Retina (tissue), 1 donor: ENCODE results near the gene ARRB1.
A peak's percentile ranks its signal among the peaks of the same experiment; 100 is the strongest.
"Not testable (repeated sequence)": the region's sequence is repeated elsewhere in the genome, so short reads cannot be mapped to it uniquely, and the experiment has no call there.

Experiments
- DNase-seq: peaks from one replicate; pipeline ENCODE4 v3.0.0-alpha.2; 2016

The ARRB1 gene

DNA sequence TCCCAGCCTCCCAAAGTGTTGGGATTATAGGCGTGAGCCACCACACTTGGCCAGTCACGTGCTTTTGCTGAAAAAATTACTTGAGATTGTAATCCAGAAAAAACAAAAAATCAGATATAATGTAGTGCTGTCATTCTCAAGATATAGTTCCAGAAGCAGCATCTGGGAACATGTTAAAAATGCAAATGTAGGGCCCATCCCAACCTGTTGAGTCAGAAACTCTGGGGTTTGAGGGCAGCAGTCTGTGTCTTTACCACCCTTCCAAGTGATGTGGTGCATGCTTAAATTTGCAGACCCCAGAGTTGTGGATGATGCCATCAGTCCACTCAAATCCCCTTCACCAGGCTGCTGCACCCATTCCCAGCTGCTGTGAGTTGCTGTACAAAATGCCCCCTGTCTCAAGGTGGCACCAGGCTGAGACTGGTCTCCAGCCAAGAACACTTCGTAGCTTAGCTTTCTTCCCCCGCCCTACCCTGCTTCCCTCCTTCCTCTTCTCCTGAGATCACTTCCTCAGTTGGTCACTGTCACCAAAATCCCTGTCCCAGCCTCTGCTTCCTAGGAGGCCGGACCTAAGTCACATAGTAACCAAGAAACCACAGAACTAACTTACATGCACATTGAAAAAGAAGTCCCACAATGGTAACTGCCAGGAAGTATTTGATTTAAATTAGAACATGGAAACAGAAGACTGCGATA, 18.2 kb upstream of the ARRB1 start:
- no peak for DNase-seq

DNA sequence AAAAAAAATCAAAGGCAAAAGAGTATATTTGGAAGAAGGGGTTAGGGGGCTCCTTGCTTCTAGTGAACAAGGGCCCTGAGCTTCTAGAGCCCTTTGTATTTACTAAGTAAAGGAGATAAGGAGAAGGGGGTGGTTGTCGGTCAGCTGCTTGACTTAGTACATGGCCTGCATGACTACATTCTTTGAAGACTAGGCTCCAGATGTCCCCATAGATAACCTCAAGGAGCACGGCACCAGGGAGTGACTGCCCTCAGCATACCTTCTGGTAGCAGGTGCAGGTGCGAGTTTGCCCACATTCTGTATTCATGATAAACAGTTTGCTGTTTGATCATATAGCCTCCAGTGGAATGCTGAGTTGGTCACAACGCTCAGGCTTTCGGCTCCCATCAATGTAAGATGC, 15.4 kb upstream of the ARRB1 start:
- not testable (repeated sequence) for DNase-seq

DNA sequence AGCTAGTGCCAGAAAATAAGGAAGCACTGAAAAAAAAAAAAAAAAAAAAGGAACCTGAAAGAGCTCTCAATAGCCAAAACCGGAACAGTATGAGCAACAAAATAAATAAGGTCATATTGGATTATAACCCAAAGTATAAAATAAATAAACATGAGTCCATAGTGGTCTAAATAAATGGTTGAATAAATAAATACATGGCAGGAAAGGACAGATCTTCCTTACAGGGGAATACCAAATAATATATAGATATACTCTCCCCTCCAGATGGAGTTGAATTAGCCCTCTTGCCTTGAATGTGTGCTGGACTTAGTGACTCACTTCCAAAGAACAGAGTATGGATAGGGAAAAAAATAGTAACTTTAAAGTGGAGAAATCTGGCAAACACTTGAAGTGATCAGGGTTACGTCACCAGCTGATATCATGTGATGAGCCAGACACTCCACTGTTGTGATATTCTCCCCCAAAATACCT, 14.3 kb upstream of the ARRB1 start:
- no peak for DNase-seq

DNA sequence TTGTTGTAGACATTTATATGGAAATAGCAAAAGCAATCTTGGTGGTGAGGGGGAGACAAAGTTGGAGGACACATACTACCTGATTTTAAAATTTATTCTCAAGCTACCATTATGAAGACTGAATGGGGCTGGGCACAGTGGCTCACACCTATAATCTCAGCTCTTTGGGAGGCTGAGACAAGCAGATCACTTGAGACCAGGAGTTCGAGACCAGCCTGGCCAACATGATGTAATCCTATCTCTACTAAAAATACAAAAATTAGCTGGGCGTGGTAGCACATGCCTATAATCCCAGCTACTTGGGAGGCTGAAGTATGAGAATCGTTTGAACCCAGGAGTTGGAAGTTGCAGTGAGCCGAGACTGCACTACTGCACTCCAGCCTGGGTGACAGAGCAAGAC, 10.8 kb upstream of the ARRB1 start:
- DNase-seq = not testable (repeated sequence)

DNA sequence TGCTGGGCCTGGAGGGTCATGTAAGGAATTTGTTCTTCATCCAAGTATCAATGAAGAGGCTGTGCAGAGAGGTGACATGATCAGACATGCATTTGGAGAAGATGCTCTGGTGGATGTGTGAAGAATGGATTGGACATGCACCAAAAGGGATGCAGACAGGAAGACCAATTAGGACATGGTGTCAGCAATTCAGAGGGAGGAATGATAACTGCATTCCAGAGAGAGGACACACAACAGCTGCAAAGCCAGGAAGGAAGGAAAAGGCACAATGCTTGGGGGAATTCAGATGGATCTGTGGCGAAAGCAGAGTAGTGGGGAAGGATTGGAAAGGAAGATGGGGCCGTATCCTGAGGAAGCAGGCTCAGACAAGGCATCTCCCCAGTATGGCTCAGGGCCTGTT, 5.2 kb upstream of the ARRB1 start:
- no peak for DNase-seq

DNA sequence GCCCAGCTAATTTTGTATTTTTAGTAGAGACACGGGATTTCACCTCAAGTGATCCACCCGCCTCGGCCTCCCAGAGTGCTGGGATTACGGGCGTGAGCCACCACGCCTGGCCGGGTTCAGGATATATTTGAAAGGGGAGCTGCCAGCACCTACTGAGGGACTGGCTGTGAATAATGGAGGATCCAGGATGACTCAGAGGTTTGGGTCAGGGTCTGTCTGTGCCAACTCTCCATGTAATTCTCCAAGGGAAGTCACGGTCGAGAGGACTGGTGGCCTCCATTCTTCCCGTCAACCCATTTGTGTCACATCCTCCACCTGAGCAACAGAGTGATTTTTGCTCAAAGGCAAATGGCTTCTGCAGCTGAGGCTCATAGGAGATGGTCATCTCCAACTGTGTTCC, 3.6 kb upstream of the ARRB1 start:
- no peak for DNase-seq

DNA sequence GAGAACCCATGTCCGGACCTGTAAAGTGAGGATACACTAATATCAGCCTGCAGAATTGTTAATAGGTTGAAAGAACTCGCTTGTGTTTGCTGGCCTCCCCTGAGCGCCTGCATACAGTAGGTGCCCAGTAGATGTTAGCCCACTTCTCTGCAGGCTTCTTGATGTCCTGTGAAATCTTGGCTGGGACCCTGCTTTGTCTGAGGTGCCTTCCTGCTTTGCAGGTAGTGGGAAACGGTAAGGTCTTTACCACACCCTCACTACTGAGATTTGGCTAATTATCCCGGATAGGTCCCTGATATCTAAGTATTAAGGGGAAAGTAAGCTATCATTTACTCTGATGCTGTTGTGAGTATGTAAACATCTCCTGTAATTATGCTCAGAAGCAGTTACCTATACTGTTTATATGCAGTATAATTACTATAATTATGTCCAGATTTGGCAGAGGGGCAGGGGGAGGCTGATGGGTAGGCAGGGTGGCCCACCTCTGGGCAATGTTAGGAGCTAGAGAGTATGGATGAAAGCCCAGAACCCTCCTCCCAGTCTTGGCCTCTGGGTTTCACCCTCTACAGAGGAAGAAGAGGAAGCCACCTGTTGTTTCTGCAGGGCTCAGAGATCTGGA, 1.2 kb upstream of the ARRB1 start:
- no peak for DNase-seq

DNA sequence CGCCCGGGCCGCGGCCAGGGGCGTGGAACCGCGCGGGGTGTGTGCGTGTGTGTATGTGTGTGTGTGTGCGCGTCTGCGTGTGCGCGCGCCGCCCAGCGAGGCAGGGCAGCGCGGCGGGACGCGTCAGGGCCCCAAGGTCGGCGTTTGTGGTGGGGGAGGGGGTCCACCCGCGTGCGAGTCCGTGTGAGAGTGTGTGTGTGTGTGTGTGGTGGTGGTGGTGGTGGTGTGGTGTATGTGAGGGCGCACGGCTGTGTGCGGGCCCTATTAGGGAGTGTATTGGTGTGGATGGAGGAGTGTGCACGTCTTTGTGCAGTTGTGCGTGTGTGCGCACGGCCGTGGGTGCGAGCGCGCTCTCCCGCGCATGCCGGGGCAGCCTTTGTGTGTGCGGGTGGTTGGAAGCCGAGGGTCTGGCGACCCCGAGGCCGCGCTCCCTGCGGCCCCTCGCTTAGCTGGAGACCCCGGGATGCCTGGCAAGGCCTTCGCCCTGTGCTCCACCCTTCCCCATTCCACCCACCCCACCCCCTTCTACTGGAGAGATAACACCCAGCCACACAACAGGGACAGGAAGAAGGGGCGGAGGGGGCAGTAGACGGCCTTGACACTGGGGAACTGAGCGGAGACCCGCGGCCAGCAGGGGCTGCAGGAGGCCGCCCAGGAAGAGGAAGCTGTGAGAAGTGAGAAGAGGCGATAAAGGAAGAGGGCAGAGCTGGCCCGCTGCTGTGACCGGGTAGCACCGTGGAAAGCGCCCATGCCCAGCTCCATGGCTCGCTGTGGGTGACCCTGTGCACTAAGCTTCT, 528 bp upstream of the ARRB1 start:
- DNase-seq = peak; percentile 92

DNA sequence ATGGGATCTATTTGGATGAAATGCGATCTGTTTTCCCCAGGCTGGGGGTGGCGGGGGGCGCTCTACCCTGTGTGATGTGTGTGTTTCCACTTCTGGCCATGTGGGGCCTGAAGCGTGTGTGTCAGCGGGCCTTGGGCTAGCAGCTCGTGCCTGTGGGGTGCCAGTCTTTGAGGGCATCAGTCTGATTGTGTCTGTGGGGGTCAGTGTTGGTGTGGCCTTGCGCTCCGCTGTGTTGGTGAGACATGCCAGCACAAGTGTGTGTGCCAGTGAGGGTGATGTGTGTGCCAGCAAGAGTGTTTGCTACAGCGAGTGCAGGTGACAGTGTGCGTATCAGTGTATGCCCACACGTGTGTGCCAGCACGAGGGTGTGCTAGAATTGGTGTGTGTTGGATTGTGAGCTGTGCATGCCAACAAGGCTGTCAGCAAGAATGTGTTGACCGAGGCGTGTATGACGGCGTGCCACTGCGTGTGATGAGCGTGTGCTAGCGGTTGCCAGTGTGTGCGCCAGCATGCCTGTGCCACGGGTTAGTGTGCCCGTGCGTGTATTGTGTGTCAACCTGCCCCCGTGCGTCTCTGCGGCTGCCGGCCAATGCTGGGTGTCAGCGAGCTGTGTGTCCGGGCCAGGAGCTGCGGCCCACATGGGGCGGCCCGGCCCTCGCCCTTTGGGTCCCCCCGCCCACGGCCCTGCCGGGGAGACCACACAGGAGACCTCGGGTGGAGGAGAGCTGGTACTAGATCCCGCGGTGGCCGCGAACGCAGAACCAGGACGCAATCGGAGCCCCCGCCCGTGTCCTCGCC, 519 bp downstream of the ARRB1 start:
- peak; percentile 73 for DNase-seq

DNA sequence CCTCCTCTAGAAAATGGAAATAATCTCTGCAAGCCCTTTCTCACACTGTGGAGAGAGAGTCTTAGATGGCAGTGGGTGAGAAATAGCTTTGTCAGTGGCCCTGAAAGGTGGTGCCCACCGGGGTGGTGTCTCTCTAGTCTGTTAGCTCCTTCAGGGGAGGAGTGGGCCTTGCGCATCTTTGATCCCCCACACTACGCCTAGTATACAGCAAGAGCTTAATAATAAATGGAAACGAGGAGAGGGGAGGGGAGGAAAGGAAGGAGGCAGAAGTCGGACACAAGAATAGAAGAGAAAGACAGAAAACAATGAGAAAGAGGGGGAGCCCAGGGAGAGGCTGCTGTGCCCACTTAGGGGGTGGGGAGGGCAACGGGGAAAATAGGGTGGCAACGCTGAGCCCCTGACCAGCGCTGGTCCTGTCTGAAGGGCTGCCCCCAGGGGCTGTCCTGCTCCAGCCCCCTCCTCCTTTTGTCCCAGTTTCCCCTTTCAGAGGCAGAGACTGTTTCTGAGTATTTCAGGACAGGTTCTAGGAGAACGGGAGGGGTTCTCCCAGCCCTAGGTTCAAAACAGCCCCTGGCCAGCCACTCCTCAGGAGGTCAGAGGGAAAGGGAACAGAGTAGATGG, 1.2 kb downstream of the ARRB1 start:
- no peak for DNase-seq

DNA sequence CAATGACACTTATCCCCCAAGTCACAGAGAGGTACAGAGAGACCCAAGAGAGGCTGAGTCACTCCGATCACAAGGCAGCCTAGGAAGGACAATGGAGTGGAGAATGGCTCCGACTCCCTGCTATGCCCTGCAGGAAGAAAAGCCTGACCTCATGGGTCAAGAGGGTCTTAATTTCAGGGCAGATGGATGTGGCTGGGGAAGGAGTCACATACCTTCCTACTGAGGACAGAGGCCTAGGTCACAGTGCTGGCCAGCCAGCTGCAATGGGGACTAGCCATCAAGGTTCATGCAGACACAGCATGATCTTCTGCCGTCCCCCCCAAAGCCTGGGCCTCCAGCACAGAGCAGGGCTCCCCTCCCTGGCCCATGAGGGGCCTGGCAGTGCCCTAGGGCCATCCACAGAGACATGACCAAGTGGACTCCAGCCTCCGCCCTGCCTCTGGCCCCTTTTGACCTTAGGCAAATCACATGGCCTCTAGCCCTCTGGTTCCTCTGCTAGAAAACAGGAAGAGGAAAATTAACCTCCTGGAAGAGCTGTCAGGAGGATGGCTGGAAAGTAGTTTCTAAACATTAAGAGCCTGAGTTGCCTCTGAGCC, 1.8 kb downstream of the ARRB1 start:
- no peak for DNase-seq

DNA sequence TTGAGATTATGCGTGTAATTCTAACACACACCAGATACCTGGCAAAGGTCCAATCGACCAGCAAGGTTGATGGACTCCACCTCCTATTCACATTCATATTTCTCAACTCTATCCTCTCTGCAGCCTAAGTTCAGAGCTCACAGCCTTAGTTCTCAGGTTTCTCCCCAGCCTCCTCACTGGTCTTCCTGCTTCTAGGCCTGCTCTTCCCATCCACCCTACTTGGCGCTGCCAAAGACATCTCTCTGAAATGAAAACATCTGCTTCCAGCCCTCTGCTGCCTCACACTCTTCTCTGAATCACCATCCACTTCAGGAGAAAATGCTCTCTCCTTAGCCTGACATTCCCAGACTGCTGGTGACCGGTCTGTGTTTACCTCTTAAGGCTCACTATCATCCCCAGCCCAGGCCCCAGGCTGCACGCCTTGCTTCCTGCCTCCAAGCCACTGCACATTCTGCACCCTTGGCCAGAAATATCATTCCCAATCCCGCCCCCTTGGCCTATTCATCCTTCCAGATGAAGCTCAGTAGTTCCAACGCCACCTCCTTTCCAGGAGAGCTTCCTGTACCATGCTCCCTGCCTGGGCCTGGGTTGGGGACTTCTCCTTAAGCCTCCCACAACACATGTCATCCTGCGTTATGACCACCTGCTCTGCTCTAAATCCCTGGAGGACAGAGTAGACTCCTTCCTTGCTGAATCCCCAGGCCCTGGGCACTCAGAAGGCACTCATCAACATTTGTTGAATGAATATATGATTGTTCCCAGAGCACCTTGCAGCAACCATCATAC, 3.5 kb downstream of the ARRB1 start:
- DNase-seq = no peak

DNA sequence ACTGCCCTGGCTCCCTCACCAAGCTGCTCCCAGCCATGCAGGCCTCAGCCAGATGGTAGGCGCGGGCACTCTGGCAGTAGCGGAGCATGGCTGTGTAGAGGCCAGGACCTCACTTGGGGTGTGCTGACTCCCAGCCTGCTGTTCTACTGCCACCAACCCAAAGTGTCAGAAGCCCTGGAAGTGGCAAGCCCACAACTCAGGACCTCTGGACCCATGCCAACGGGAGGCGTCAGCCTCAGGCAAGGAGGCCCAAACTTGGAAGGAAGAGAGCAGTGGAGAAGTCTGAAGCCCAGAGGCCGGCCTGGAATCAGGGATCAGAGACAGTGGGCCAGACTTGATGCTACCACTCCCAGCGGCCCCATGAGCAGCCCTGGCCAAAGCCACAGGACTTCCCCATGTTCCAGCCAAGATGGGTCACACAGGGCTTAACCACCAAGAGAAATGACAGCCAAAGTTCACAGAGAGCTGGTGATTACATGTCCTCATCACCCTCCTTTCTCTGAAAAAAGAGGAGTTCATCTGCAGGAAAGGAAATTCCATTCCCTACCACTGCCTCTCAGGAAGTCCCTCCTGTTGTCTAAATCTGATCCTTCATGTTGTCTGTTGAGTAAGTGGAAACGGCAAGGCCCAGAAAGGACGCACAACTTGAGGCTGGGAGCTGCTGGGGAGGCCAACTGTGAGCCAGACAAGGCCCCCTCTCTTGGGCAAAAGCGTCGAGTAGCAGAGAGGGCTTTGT, 4.4 kb downstream of the ARRB1 start:
- no peak for DNase-seq

DNA sequence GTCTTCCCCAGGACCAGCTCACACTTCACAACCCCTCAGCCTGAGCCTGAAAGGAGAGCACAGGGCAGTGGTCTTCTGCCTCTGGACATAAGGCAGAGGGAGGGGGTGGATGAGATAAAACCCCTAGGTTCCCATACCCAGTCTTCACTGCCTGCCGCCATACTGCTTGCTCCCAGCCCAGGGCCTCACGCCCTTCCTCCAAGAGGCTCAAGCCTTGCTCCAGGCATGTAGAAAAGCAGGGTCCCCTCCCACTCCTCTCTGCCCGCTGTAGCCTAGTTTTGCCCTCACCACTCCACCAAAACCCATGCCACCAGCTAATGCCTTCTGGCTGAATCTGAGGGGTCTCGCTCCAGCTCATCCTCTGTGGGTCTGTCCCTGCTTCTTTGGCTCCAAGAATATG, 5.2 kb downstream of the ARRB1 start:
- DNase-seq = no peak

DNA sequence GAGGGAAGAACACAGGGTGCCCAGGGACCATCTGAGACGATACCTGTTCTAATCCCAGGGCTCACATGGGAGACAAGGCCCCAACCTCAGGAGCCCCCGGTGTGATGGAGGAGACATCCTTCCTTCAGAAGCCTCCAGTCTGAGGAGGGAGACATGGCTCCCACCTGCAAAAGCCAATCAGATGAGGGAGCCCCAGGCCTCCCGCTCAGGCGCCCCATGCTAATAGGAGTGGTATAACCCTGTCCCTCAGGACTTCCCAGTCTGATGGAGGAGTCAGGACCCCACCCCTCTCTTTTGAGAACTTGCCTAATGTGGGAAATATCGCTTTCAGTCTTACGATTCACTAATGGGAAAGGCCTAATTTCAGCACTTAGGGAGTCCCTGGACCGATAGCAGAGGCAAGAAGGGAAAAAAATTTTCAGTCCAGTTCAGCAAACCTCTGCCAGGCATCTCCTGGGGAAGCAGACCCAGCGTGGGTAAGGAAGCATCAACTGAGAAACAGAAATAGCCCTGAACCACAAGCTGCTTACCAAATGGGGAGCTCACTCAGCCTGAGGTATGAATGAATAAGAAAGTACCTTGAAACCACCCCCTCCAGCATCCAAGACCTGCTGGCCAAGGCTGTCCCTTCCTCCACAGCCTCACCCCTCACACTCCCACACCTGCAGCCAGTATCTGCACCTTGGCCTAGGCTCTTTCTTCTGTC, 5.9 kb downstream of the ARRB1 start:
- DNase-seq = no peak

DNA sequence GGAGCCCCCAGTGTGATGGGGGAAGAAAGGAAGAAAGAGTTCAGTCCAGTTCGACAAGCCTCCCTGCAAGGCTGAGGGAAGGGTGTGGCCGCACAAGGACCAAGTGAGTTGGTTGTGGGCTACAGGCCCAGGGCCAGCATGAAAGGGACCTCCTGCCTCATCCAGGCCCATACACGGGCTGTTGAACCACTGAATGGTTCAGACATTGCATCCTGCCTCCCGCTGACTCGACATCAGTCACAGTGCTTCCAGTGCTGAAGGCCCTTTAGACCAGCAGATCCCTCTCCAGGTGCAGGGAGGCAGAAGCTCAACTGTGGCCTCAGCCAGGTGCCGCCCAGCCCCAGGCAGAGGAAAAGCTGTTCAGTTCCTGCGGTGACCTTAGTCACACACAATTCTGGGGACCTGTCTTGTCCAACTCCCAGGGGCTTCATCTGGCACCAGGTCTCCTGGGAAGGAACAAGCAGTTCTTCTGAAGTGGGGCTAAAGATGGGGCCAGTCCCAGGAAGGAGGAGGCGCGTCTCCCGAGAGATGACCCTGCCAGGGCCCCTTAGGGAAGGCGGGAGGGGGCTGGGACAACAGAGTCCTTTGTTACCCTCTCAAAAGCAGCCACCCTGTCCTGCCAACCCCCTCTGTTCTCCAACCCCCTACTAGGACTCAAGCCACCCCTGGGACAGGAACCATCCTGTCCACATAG, 6.6 kb downstream of the ARRB1 start:
- DNase-seq = no peak

DNA sequence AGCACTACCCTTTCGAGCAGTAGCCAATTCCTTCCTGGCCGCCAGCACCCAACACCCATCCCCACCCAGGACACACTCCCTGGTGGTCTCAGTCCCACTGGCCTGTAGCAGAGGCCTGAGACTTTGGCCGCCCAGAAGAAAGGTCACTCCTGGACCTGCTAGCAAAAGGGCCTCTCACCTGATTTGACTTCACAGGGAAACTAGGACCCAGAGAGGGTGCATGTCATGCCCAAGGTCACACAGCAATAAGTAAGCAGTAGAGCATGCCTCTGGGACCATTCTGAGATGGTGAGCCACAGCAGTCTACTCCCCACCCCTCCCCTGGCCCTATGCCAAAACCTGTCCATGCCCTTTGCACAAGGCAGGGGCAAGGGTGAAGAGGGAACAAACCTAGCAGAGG, 7.3 kb downstream of the ARRB1 start:
- no peak for DNase-seq

DNA sequence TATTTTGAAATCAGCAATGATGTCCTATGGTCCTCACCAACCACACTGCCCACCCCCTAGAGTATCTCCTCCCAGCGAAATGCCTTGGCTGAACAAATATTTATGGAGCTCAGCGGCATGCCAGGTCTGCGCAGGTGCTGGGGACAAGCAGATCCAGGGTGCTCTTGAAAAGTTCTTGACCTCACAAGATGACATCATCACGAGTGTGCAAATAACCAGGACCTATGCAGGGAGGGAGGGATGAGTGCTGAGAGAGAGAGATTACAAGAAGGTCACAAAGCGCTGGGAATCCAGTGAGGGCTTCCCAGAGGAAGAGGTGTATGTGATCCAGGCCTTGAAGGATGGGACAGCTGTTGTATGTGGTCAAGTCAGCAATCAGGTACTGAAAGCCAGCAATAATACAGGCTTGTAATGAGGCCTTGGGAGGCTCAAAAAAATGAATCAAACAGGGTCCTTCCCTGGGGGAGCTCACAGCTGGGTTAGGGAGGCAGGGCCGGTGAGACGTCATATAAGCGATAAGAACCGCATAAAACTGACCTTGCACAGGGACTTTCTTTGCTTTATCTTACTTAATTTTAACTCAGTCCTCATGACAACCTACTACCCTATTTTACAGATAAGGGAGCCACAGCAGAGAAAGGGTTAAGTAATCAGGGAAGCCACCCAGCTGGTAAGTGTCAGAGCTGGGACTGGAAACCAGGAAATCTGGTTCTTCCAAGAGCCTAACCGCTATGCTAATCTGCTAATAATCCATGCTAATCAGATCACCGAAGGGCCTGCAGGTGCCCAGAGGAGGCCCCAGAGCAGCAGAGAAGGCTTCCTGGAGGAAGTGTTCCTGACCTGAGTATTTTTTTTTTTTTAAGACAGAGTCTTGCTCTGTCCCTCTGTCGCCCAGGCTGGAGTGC, 8.2 kb downstream of the ARRB1 start:
- no peak for DNase-seq
